Measurements from ENCODE around the gene MIGA1. TPM values are rescaled to one million over a fixed set of nuclear protein-coding genes. Genes with fewer than 3 reads are reported as not detected.

Gene MIGA1
- total RNA-seq, 1 donor from 2014 or later = 19.8 TPM

DNA sequence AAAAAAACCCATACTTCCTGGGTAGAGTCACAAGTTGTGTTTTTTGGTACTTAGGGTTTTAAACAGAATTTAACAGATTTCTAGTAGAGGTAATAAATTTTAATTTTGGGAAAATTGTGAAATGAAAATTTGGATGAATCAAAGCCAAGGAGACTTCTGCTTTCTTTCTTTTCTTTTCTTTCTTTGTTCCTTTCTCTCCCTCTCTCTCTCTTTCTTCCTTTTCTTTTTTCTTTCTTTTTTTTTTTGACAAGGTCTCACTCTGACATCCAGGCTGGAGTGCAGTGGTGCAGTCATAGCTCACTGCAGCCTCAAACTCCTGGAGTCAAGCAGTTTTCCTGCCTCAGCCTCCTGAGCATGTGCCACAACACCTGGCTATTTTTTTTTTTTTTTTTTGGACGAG is 62.1 kb downstream of the MIGA1 start:
- Mint-ChIP-seq H3K4me1 (peaks cover 3% of the 10 kb centered on the region), H3K4me3 (no peak overlapping the region), H3K27me3 (ENCODE audit: low read depth) (no peaks in the 10 kb centered on the region), H3K27ac (no peak overlapping the region), H3K36me3 (peaks cover 2% of the 10 kb centered on the region), H3K9me3 (no peaks in the 10 kb centered on the region)
- TF ChIP-seq, protein P1, sequence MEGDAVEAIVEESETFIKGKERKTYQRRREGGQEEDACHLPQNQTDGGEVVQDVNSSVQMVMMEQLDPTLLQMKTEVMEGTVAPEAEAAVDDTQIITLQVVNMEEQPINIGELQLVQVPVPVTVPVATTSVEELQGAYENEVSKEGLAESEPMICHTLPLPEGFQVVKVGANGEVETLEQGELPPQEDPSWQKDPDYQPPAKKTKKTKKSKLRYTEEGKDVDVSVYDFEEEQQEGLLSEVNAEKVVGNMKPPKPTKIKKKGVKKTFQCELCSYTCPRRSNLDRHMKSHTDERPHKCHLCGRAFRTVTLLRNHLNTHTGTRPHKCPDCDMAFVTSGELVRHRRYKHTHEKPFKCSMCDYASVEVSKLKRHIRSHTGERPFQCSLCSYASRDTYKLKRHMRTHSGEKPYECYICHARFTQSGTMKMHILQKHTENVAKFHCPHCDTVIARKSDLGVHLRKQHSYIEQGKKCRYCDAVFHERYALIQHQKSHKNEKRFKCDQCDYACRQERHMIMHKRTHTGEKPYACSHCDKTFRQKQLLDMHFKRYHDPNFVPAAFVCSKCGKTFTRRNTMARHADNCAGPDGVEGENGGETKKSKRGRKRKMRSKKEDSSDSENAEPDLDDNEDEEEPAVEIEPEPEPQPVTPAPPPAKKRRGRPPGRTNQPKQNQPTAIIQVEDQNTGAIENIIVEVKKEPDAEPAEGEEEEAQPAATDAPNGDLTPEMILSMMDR (IDR thresholded peaks at IDR 0.05; ENCODE audit: unreplicated experiment) = no peak
- DNase-seq (ENCODE audit: low spot score in 2 of 2, unreplicated experiment in 2 of 2) = no peak

DNA sequence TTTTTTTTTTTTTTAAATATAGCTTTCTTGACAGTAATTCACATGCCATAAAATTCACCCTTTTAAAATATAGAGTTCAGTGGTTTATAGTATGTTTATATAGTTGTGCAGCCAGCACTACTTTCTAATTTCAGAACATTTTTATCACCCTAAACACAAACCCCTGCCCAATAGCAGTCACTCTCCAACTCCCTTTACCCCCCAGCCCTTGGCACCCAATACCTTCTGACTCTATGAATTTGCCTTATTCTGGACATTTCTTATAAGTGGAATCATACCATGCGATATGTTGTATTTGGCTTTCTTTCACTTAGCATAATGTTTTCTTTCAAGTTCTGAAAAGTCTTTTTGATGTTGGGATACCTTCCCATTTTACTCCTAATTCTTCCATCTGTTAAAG is 66.5 kb downstream of the MIGA1 start:
- Mint-ChIP-seq H3K9me3 (no peaks in the 10 kb centered on the region), H3K4me1 (peaks cover 3% of the 10 kb centered on the region), H3K4me3 (no peak overlapping the region), H3K27ac (no peak overlapping the region), H3K36me3 (peaks cover 8% of the 10 kb centered on the region), H3K27me3 (ENCODE audit: low read depth) (no peaks in the 10 kb centered on the region)
- no peak for DNase-seq (ENCODE audit: low spot score in 2 of 2, unreplicated experiment in 2 of 2)
- TF ChIP-seq, protein P1 (IDR thresholded peaks at IDR 0.05; ENCODE audit: unreplicated experiment) = no peak

DNA sequence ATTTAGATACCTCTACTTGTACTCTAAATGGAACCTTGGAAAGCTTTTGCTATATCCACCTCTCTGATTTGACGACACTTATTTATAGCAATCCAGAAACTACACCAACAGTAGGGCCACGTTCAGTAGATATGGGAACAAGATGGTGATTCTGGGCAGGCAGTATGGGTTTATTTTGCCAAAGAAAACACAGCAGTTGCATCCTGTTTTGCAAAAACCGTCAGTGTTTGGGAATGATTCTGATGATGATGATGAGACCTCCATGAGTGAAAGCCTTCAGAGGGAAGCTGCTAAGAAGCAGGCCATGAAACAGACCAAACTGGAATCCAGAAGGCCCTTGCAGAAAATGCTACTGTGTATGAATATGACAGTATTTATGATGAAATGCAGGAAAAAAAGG is 67.5 kb downstream of the MIGA1 start:
- Mint-ChIP-seq H3K4me3 (no peak overlapping the region), H3K27ac (no peak overlapping the region), H3K4me1 (peaks cover 3% of the 10 kb centered on the region), H3K9me3 (no peaks in the 10 kb centered on the region), H3K27me3 (ENCODE audit: low read depth) (no peaks in the 10 kb centered on the region), H3K36me3 (peaks cover 8% of the 10 kb centered on the region)
- DNase-seq (ENCODE audit: low spot score in 2 of 2, unreplicated experiment in 2 of 2) = no peak
- TF ChIP-seq, protein P1 (IDR thresholded peaks at IDR 0.05; ENCODE audit: unreplicated experiment) = no peak

DNA sequence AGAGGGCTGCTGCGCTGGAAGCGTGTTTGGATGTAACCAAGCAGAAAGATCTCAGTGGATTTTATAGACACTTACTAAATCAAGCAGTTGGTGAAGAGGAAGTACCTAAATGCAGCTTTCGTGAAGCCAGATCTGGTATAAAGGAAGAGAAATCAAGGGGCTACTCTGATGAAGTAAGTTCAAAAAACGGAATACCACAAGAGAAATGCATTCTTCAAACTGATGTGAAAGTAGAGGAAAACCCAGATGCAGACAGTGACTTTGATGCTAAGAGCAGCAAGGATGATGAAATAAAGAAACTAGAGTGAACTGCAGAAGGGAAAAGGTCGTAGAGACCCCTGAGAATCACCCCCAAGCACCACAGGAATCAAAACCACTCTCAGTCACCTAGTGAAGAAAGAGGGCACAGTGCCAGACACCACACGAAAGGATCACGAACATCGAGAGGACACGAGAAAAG is 68.2 kb downstream of the MIGA1 start:
- Mint-ChIP-seq H3K9me3 (no peaks in the 10 kb centered on the region), H3K27me3 (ENCODE audit: low read depth) (no peaks in the 10 kb centered on the region), H3K4me3 (no peak overlapping the region), H3K4me1 (peaks cover 3% of the 10 kb centered on the region), H3K36me3 (peaks cover 8% of the 10 kb centered on the region), H3K27ac (no peak overlapping the region)
- DNase-seq (ENCODE audit: low spot score in 2 of 2, unreplicated experiment in 2 of 2) = no peak
- TF ChIP-seq, protein P1 (IDR thresholded peaks at IDR 0.05; ENCODE audit: unreplicated experiment) = no peak

DNA sequence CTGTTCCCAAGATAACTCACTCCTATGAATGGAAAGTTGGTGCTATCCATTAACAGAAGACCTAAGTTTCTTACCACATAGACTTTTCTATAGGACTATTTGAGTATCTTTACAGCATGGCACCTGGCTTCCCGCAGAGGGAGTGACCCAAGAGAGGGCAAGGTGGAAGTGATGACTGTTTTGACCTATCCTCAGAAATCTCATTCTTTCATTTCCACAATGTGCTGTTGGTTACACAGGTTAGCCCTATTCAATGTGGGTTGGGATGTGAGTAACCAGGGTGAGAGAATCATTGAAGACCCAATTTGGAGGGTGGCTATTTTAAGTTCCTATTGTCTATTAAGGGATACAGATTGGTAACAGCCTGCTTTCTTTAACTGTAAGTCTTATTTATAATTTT is 70.6 kb downstream of the MIGA1 start:
- H3K27ac Mint-ChIP-seq = no peak overlapping the region
- H3K4me3 Mint-ChIP-seq = no peak overlapping the region
- TF ChIP-seq, protein P1 (IDR thresholded peaks at IDR 0.05; ENCODE audit: unreplicated experiment) = no peak
- no peaks in the 10 kb centered on the region for H3K27me3 Mint-ChIP-seq (ENCODE audit: low read depth)
- DNase-seq (ENCODE audit: low spot score in 2 of 2, unreplicated experiment in 2 of 2) = no peak
- H3K36me3 Mint-ChIP-seq = peaks cover 28% of the 10 kb centered on the region
- peaks cover 19% of the 10 kb centered on the region for H3K9me3 Mint-ChIP-seq
- no peaks in the 10 kb centered on the region for H3K4me1 Mint-ChIP-seq

DNA sequence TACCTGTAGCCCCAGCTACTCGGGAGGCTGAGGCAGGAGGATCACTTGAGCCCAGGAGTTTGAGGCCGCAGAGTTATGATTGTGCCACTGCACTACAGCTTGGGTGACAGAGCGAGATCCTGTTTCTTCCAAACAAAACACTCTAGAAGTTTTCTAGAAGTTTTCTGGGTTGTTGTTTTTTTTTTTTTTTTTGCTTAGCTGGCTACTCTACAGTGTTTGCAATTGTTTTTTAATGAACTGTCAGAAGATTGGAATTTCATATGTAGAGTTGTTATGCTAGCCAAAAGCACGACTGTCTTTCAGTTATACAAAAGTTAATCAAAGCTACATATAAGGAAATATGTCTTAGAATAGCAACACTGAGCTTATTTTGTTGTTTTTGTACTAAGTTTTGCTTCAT is 78.1 kb downstream of the MIGA1 start:
- no peak overlapping the region for H3K4me3 Mint-ChIP-seq
- TF ChIP-seq, protein P1 (IDR thresholded peaks at IDR 0.05; ENCODE audit: unreplicated experiment) = no peak
- no peaks in the 10 kb centered on the region for H3K27me3 Mint-ChIP-seq (ENCODE audit: low read depth)
- DNase-seq (ENCODE audit: low spot score in 2 of 2, unreplicated experiment in 2 of 2) = no peak
- H3K4me1 Mint-ChIP-seq = no peaks in the 10 kb centered on the region
- peaks cover 56% of the 10 kb centered on the region for H3K36me3 Mint-ChIP-seq
- no peak overlapping the region for H3K27ac Mint-ChIP-seq
- H3K9me3 Mint-ChIP-seq = peaks cover 39% of the 10 kb centered on the region

Data from mesothelial cell of epicardium (in vitro differentiated cells).